ENCODE measurements around the gene GPR142.

The GPR142 gene

GRCh38 chr17:74345433-74346241 is 21.7 kb upstream of the GPR142 start:
- no peak for DNase-seq

GRCh38 chr17:74347646-74348045 is 19.7 kb upstream of the GPR142 start:
- DNase-seq = no peak

- no peak for DNase-seq
These were observed 18.2 kb upstream of the GPR142 start for GRCh38 chr17:74349120-74349519.

GRCh38 chr17:74350486-74350885 is 16.8 kb upstream of the GPR142 start:
- no peak for DNase-seq

- DNase-seq = no peak
These were observed 15.6 kb upstream of the GPR142 start for GRCh38 chr17:74351552-74352210.

- no peak for DNase-seq
These were observed 13.8 kb upstream of the GPR142 start for GRCh38 chr17:74353446-74354060.

- no peak for DNase-seq
These were observed 13.2 kb upstream of the GPR142 start for GRCh38 chr17:74354123-74354522.

GRCh38 chr17:74354561-74354960 is 12.7 kb upstream of the GPR142 start:
- DNase-seq = no peak

- DNase-seq = no peak
These were observed 12.2 kb upstream of the GPR142 start for GRCh38 chr17:74355065-74355464.

GRCh38 chr17:74356646-74357465 is 10.4 kb upstream of the GPR142 start:
- no peak for DNase-seq

- no peak for DNase-seq
These were observed 9.9 kb upstream of the GPR142 start for GRCh38 chr17:74357466-74357809.

- no peak for DNase-seq
These were observed 8.6 kb upstream of the GPR142 start for GRCh38 chr17:74358697-74359096.

- DNase-seq = no peak
These were observed 7.4 kb upstream of the GPR142 start for GRCh38 chr17:74359916-74360315.

- DNase-seq = no peak
These were observed 6.4 kb upstream of the GPR142 start for GRCh38 chr17:74360899-74361229.

- DNase-seq = peak; percentile 48 to 67
These were observed 5.9 kb upstream of the GPR142 start, which contains the start of gene BTBD17 for GRCh38 chr17:74361230-74362068. BTBD17 (minus strand) TSS chr17:74361868; CDS start chr17:74361819, 49 bp downstream.

- DNase-seq = no peak
These were observed 5.3 kb upstream of the GPR142 start for GRCh38 chr17:74362069-74362405.

GRCh38 chr17:74362810-74363498 is 4.4 kb upstream of the GPR142 start:
- peak; percentile 23 to 52 for DNase-seq

- DNase-seq = peak; percentile 66 to 78
These were observed 1.2 kb downstream of the GPR142 start for GRCh38 chr17:74368341-74369081.

GRCh38 chr17:74369221-74369620 is 1.9 kb downstream of the GPR142 start:
- no peak for DNase-seq

- DNase-seq = no peak
These were observed 2.6 kb downstream of the GPR142 start for GRCh38 chr17:74369665-74370490.

Data from hippocampal formation (tissue), 2 donors.